IPS-18c (cell line): Measurements from ENCODE around the gene CHMP1B.

Experiments used
- H3K4me3 ChIP-seq: 2 replicates; pipeline ENCODE4 v1.7.0; 2013; ENCODE audit warnings: low read depth, mild to moderate bottlenecking, low read length, moderate library complexity; ENCODE audit not compliant: insufficient read depth
- H3K9me3 ChIP-seq: one replicate; pipeline ENCODE4 v1.6.1; 2013; ENCODE audit warnings: mild to moderate bottlenecking, low read length, moderate library complexity; ENCODE audit not compliant: control insufficient read depth, insufficient read depth

The CHMP1B gene

GRCh38 chr18:11851146-11851805, at the start of gene CHMP1B:
TSS of gene CHMP1B (plus strand) at chr18:11851413. CDS start at chr18:11851512, 99 bp downstream.
- H3K4me3 ChIP-seq, result peak within 1 kb of the TSS; percentile 79
- no peaks in the 10 kb centered on the region for H3K9me3 ChIP-seq

- H3K4me3 ChIP-seq, result no peak overlapping the region
- H3K9me3 ChIP-seq, result no peaks in the 10 kb centered on the region
Measured at GRCh38 chr18:11801573-11801972, 49.6 kb upstream of the CHMP1B start.

GRCh38 chr18:11802158-11802557, 49.1 kb upstream of the CHMP1B start:
- H3K9me3 ChIP-seq, result no peaks in the 10 kb centered on the region
- no peak overlapping the region for H3K4me3 ChIP-seq

GRCh38 chr18:11802586-11802985, 48.6 kb upstream of the CHMP1B start:
- Histone ChIP-seq H3K9me3 (no peaks in the 10 kb centered on the region), H3K4me3 (no peak overlapping the region)

GRCh38 chr18:11807233-11807632, 44.0 kb upstream of the CHMP1B start:
- no peaks in the 10 kb centered on the region for H3K9me3 ChIP-seq
- H3K4me3 ChIP-seq, result no peak overlapping the region

- Histone ChIP-seq H3K4me3 (no peak overlapping the region), H3K9me3 (no peaks in the 10 kb centered on the region)
Measured at GRCh38 chr18:11808001-11808855, 43.0 kb upstream of the CHMP1B start.

GRCh38 chr18:11809895-11810294, 41.3 kb upstream of the CHMP1B start:
- no peak overlapping the region for H3K4me3 ChIP-seq
- H3K9me3 ChIP-seq, result no peaks in the 10 kb centered on the region

GRCh38 chr18:11810379-11810778, 40.8 kb upstream of the CHMP1B start:
- Histone ChIP-seq H3K9me3 (no peaks in the 10 kb centered on the region), H3K4me3 (no peak overlapping the region)

- Histone ChIP-seq H3K9me3 (no peaks in the 10 kb centered on the region), H3K4me3 (no peak overlapping the region)
Measured at GRCh38 chr18:11811009-11811408, 40.2 kb upstream of the CHMP1B start.

- no peaks in the 10 kb centered on the region for H3K9me3 ChIP-seq
- no peak overlapping the region for H3K4me3 ChIP-seq
Measured at GRCh38 chr18:11817229-11817628, 34.0 kb upstream of the CHMP1B start.

GRCh38 chr18:11818486-11819203, 32.6 kb upstream of the CHMP1B start:
- Histone ChIP-seq H3K9me3 (no peaks in the 10 kb centered on the region), H3K4me3 (no peak overlapping the region)

GRCh38 chr18:11819938-11820337, 31.3 kb upstream of the CHMP1B start:
- Histone ChIP-seq H3K4me3 (no peak overlapping the region), H3K9me3 (no peaks in the 10 kb centered on the region)

GRCh38 chr18:11820697-11821096, 30.5 kb upstream of the CHMP1B start:
- no peaks in the 10 kb centered on the region for H3K9me3 ChIP-seq
- H3K4me3 ChIP-seq, result no peak overlapping the region

GRCh38 chr18:11821208-11821607, 30.0 kb upstream of the CHMP1B start:
- Histone ChIP-seq H3K9me3 (no peaks in the 10 kb centered on the region), H3K4me3 (no peak overlapping the region)

GRCh38 chr18:11821643-11822237, 29.5 kb upstream of the CHMP1B start:
- H3K4me3 ChIP-seq, result no peak overlapping the region
- no peaks in the 10 kb centered on the region for H3K9me3 ChIP-seq

- H3K9me3 ChIP-seq, result no peaks in the 10 kb centered on the region
- H3K4me3 ChIP-seq, result no peak overlapping the region
Measured at GRCh38 chr18:11823545-11823944, 27.7 kb upstream of the CHMP1B start.

- Histone ChIP-seq H3K9me3 (no peaks in the 10 kb centered on the region), H3K4me3 (no peak overlapping the region)
Measured at GRCh38 chr18:11826836-11827235, 24.4 kb upstream of the CHMP1B start.
